ENCODE data around the gene TMED1.

GRCh38 chr19:10848230-10848856, 12.3 kb upstream of the TMED1 start, which contains the start of gene C19orf38:
- no peak for TF ChIP-seq FOXM1 (IDR thresholded peaks at IDR 0.05; ENCODE audit: borderline replicate concordance, low read depth)
- no peak for TF ChIP-seq NFIC (IDR thresholded peaks at IDR 0.05)
- no peak for TF ChIP-seq REST (IDR thresholded peaks at IDR 0.05; ENCODE audit: low read depth)
